ENCODE data around the gene PRKCZ. TPM values are rescaled to one million over a fixed set of nuclear protein-coding genes. Genes with fewer than 3 reads are reported as not detected.

The PRKCZ gene
- total RNA-seq, 2 experiments from 2014 or later: 13.2 to 14.7 TPM

Other genes starting within 250 kb of the PRKCZ start
- 100 to 1,000 TPM; 396 to 403 TPM for gene GNB1, start 159.3 kb upstream of the PRKCZ start, total RNA-seq
- under 1 TPM; 0.26 to 0.27 TPM for gene CALML6, start 135.2 kb upstream of the PRKCZ start, total RNA-seq
- gene TMEM52, start 131.1 kb upstream of the PRKCZ start, total RNA-seq: under 1 TPM; 0.33 to 0.34 TPM
- gene CFAP74, start 46.6 kb upstream of the PRKCZ start, total RNA-seq: not detected
- not detected for gene GABRD, start 31.1 kb upstream of the PRKCZ start, total RNA-seq
- gene FAAP20, start 144.4 kb downstream of the PRKCZ start, total RNA-seq: 10 to 100 TPM; 64.9 to 69.8 TPM
- gene SKI, start 177.9 kb downstream of the PRKCZ start, total RNA-seq: 10 to 100 TPM; 28.3 to 28.9 TPM

Measured in activated CD4-positive, alpha-beta memory T cell treated with anti-CD3 and anti-CD28 coated beads for 36 hours (primary cell).